AG09309 (cell line): ENCODE measurements around the gene GPR139.

Source experiments
- DNase-seq: peaks from one replicate; pipeline ENCODE4 v3.0.0-alpha.2; 2010; ENCODE audit warnings: low read depth
- H3K4me3 ChIP-seq: 2 replicates; pipeline ENCODE4 v1.5.1; 2011; ENCODE audit warnings: mild to moderate bottlenecking, low read depth, low read length, moderate library complexity; ENCODE audit not compliant: control insufficient read depth
- CTCF ChIP-seq: IDR thresholded peaks from 2 replicates; pipeline ENCODE4 v1.5.1; 2011; ENCODE audit warnings: mild to moderate bottlenecking, low read depth, low read length, inconsistent platforms; ENCODE audit not compliant: insufficient read depth, control insufficient read depth; ENCODE audit errors: missing control alignments

Gene GPR139

DNA sequence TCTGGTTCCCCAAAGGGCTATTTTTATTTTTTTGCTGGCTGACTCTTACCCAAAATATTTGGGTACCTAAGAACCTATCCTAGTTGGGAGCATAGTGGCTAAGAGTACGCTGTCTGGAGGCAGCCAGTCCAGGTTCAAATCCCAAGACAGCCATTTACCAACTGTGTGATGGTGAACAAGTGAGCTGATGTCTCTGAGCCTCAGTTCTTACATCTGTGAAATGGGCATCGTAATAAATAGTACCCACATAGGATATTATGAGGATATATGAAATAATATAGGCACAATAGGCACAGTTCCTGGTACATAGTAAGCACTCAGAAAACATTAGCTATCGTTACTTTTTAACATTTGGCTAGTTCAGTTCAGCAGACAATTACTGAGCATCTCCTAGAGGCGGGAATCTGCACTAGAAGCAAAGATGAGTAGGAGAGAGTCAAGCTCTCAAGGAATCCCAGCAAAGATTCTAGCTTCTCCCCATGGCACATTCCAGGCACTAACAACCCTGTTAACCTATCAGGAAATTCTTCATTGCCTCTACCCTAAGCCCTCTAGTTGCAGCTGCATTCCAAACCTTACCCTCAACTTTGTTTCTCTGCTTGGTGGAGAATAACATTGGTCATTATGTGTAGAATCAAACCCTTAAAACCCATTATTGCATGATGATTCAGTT lies 31.6 kb downstream of the GPR139 start:
- TF ChIP-seq CTCF = no peak
- H3K4me3 ChIP-seq = no peak overlapping the region
- no peak for DNase-seq

DNA sequence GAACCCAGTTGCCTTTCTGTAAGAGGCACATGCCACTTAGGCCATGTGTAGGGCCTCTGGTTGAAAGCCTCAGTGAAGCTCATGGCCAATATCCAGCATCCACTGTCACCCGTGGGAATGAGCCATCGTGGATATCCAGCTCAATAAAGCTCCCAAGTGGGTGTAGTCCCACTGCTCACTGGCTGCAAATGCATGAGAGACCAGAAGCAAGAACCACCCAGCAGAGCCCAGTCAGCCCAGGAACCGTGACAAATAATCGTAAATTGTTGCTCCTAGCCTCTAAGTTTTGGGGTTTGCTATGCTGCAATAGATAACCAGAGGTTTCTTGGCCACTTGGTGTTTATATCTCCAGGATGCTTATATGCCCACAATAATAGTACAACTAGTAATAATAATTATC lies 33.7 kb downstream of the GPR139 start:
- no peak for DNase-seq
- no peak for TF ChIP-seq CTCF

GRCh38 chr16:20029611-20030010 lies 44.1 kb downstream of the GPR139 start:
- no peak overlapping the region for H3K4me3 ChIP-seq
- no peak for DNase-seq
- TF ChIP-seq CTCF = no peak

More for the DNA sequence above, 33.7 kb downstream of the GPR139 start:
- H3K4me3 ChIP-seq = no peak overlapping the region

DNA sequence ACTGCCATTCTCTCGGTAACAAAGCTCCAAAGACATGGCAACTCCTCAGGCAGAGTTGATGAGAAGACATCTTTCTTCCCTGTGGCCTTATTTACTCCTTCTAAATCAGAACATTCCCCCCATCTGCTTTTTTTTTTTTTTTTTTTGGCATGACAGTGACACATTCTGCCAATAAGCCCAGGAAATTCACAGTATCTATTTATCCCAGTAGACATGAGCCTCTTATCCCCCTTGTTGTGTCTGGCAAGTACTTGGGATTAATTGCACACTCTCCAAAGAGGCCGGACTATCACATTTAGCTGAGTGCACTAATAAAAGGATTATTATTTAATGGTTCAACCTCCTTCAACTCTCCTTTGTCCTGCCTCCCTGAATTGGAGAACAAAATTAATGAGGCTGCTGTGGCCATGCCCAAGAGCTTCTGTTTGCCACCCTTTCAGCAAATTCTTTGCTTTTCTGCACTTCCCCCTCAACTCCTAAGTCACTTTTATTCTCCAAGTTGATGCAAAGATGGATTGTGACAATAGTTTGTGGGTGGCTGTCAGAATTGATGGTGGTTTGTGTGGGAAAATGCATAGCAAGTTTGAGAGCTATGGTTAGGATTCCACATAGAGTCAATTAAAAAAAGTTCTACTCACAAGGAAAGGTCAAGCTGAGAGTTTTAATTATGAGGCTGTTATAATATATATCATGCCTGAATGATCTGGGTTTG lies 47.2 kb downstream of the GPR139 start:
- no peak overlapping the region for H3K4me3 ChIP-seq
- DNase-seq = no peak
- TF ChIP-seq CTCF = no peak

GRCh38 chr16:20023190-20023589 lies 50.5 kb downstream of the GPR139 start:
- no peak overlapping the region for H3K4me3 ChIP-seq
- TF ChIP-seq CTCF = no peak
- DNase-seq = no peak

GRCh38 chr16:20020976-20021375 lies 52.7 kb downstream of the GPR139 start:
- no peak for DNase-seq
- no peak for TF ChIP-seq CTCF

More at GRCh38 chr16:20020976-20021375, 52.7 kb downstream of the GPR139 start:
- no peak overlapping the region for H3K4me3 ChIP-seq
